Parathyroid adenoma (tissue), 2 donors: ENCODE data around the gene LRBA.

Experiments
- H2AFZ ChIP-seq: fragments of 300-600 bp; sonication (generic); one replicate; pipeline ENCODE4 v1.7.0; 2017; ENCODE audit warnings: antibody characterized with exemption, mild to moderate bottlenecking
- H3K27ac ChIP-seq: fragments of 300-600 bp; sonication (generic); one replicate; pipeline ENCODE4 v1.7.0; 2017
- H3K27me3 ChIP-seq: fragments of 300-600 bp; sonication (generic); one replicate; pipeline ENCODE4 v1.7.0; 2017; ENCODE audit warnings: low read length; ENCODE audit not compliant: control insufficient read depth, insufficient read depth
- H3K36me3 ChIP-seq: fragments of 300-600 bp; sonication (generic); one replicate; pipeline ENCODE4 v1.7.0; 2017; ENCODE audit warnings: low read length; ENCODE audit not compliant: control insufficient read depth, insufficient read depth
- H3K4me1 ChIP-seq: fragments of 300-600 bp; sonication (generic); one replicate; pipeline ENCODE4 v1.7.0; 2017; ENCODE audit warnings: control low read depth
- H3K4me2 ChIP-seq: fragments of 300-600 bp; sonication (generic); one replicate; pipeline ENCODE4 v1.7.0; 2017; ENCODE audit warnings: low read length
- H3K4me3 ChIP-seq: fragments of 300-600 bp; sonication (generic); one replicate; pipeline ENCODE4 v1.7.0; 2017; ENCODE audit warnings: low read depth, low read length
- H3K79me2 ChIP-seq: fragments of 300-600 bp; sonication (generic); one replicate; pipeline ENCODE4 v1.7.0; 2017; ENCODE audit warnings: control low read depth
- H3K9ac ChIP-seq: fragments of 300-600 bp; sonication (generic); one replicate; pipeline ENCODE4 v1.7.0; 2017; ENCODE audit warnings: mild to moderate bottlenecking
- H3K9me3 ChIP-seq: fragments of 300-600 bp; sonication (generic); one replicate; pipeline ENCODE4 v1.7.0; 2017; ENCODE audit warnings: low read length; ENCODE audit not compliant: control insufficient read depth
- CTCF ChIP-seq: fragments of 300-600 bp; sonication (generic); IDR thresholded peaks from one replicate; pipeline ENCODE4 v1.7.0; 2017; ENCODE audit warnings: antibody characterized with exemption, mild to moderate bottlenecking
- donor health status: primary hyperparathyroidism.

Gene LRBA

DNA sequence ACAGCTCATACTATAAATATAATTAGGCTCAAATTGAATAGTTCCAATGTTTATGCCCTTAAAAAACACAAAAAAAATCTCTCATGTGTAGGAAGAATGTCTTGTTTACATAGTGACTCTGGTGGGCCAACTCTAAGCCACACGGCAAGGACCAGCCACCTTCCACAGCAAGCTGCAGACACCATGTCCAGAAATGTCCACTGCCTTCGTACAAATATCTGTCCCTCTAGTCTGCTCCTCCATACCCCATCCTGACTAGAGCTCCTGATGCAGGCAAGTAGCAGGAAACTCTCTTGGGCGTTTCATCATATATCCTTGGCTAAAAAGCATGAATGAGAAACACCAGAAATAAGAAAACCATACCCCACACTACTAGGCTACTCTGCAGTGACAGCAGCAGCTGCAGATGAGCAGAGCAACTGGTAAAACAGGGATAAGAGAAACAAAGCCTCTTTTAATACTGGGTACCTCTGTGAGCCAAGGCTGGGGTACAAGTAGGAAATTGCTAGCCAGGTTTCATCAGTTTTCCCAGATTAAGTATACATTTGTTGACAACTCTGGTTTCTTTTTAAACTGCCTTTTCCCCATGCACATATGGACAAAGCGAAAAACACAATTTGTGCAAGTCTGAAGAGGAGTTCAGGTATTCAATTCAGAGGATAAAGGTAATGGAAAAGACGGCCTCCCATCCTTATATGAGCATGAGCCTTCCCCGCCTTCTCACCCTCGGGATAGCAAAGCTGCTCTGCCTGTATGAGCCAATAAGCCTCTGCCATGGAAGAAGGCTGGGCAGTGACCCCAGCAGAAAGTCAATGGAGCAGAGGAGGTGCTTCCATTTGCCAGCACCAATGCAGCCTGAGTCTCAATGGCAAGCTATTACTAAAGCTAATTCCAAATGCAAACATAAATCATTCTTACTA, 691.4 kb downstream of the LRBA start:
- Histone ChIP-seq H3K36me3 (no peaks in the 10 kb centered on the region), H3K9me3 (no peaks in the 10 kb centered on the region), H3K4me1 (no peaks in the 10 kb centered on the region)

GRCh38 chr4:150322646-150323045, 692.4 kb downstream of the LRBA start:
- no peak overlapping the region for H2AFZ ChIP-seq
- H3K27me3 ChIP-seq: no peaks in the 10 kb centered on the region
- no peaks in the 10 kb centered on the region for H3K36me3 ChIP-seq
- H3K4me2 ChIP-seq: no peak overlapping the region
- H3K79me2 ChIP-seq: no peaks in the 10 kb centered on the region
- H3K9me3 ChIP-seq: no peaks in the 10 kb centered on the region
- H3K4me3 ChIP-seq: no peak overlapping the region
- no peak overlapping the region for H3K27ac ChIP-seq
- TF ChIP-seq CTCF: no peak
- no peak overlapping the region for H3K9ac ChIP-seq
- H3K4me1 ChIP-seq: no peaks in the 10 kb centered on the region

More for the DNA sequence above, 691.4 kb downstream of the LRBA start:
- no peak overlapping the region for H3K27ac ChIP-seq
- no peaks in the 10 kb centered on the region for H3K79me2 ChIP-seq
- no peak overlapping the region for H2AFZ ChIP-seq
- TF ChIP-seq CTCF: no peak
- H3K4me3 ChIP-seq: no peak overlapping the region
- H3K4me2 ChIP-seq: no peak overlapping the region
- no peaks in the 10 kb centered on the region for H3K27me3 ChIP-seq
- H3K9ac ChIP-seq: no peak overlapping the region

DNA sequence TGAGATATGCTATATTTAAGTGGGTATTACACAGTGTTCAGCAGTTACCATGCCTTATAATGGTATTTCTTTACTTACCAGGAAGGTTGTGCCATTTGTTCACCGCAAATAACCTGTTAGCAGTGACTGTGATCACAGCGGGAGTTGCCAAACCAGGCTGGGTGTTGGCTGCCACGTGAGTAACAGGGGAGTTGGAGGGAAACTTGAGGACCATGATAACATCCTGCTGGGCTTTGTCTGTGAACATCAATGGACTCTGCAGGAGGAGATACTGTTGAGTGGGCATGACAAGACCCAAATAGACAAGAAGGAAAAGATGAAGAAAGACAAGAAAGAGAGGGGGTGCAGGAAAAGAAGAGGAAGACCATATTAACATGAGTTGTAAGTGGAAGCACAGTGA, 694.0 kb downstream of the LRBA start:
- no peak overlapping the region for H3K9ac ChIP-seq
- no peak overlapping the region for H3K4me2 ChIP-seq
- no peak overlapping the region for H2AFZ ChIP-seq
- H3K4me3 ChIP-seq: no peak overlapping the region
- H3K27ac ChIP-seq: no peak overlapping the region
- H3K79me2 ChIP-seq: no peaks in the 10 kb centered on the region
- no peaks in the 10 kb centered on the region for H3K4me1 ChIP-seq
- no peaks in the 10 kb centered on the region for H3K9me3 ChIP-seq
- no peaks in the 10 kb centered on the region for H3K36me3 ChIP-seq
- H3K27me3 ChIP-seq: no peaks in the 10 kb centered on the region
- TF ChIP-seq CTCF: no peak

- no peak for TF ChIP-seq CTCF
- H3K9ac ChIP-seq: no peak overlapping the region
- no peaks in the 10 kb centered on the region for H3K27me3 ChIP-seq
- H3K9me3 ChIP-seq: no peaks in the 10 kb centered on the region
- no peak overlapping the region for H3K4me2 ChIP-seq
- no peaks in the 10 kb centered on the region for H3K36me3 ChIP-seq
- H3K4me3 ChIP-seq: no peak overlapping the region
- no peaks in the 10 kb centered on the region for H3K79me2 ChIP-seq
- no peak overlapping the region for H2AFZ ChIP-seq
- no peak overlapping the region for H3K27ac ChIP-seq
- no peaks in the 10 kb centered on the region for H3K4me1 ChIP-seq
These were observed 696.1 kb downstream of the LRBA start for GRCh38 chr4:150318971-150319370.

DNA sequence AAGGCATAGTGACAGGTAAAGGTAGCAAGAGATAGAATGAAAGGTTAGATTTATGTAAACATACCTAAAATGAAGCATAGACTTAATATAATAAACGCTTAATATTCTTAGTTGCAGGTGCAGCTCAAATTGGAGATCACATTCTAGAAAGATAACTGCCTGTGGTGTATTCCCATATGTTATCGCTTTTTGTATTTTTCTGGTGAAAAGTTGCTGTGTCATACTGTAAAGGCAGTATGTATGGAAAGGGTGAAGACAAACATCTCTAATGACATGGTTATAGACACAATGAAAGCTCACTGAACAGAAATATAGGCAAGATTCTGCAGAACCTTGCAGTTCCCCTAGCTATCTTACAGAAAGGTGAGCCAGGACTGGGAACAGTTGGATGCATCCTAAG, 696.6 kb downstream of the LRBA start:
- Histone ChIP-seq H3K27ac (no peak overlapping the region), H2AFZ (no peak overlapping the region), H3K79me2 (no peaks in the 10 kb centered on the region), H3K4me1 (no peaks in the 10 kb centered on the region), H3K9ac (no peak overlapping the region), H3K9me3 (no peaks in the 10 kb centered on the region), H3K36me3 (no peaks in the 10 kb centered on the region), H3K4me2 (no peak overlapping the region), H3K27me3 (no peaks in the 10 kb centered on the region), H3K4me3 (no peak overlapping the region)
- no peak for TF ChIP-seq CTCF
